A549 (cell line): ENCODE results near the gene AFMID.

Experiments
- CTCF ChIP-seq: fragments of >200 bp; sonication (Bioruptor Twin); formaldehyde crosslinking; IDR thresholded peaks from 3 replicates; pipeline ENCODE4 v1.5.1; 2016
- ELK1 ChIP-seq: fragments of 150-350 bp; IDR thresholded peaks from 2 replicates; pipeline ENCODE4 v1.6.1; 2014; ENCODE audit warnings: low read depth, mild to moderate bottlenecking, low read length
- EP300 ChIP-seq, 2 experiments: fragments of >200 bp; sonication (Bioruptor Twin); formaldehyde crosslinking; IDR thresholded peaks; 2 replicates in 1 of 2; 3 replicates in 1 of 2; pipeline ENCODE4 v1.6.1; 2016 to 2017
- RAD21 ChIP-seq, 2 experiments: fragments of >200 bp in 1 of 2; sonication (Bioruptor Twin) in 1 of 2; formaldehyde crosslinking in 1 of 2; IDR thresholded peaks in 1 of 2; conservative IDR thresholded peaks in 1 of 2; 2 replicates in 1 of 2; 3 replicates in 1 of 2; pipeline ENCODE4 v1.6.1; 2012 to 2018; ENCODE audit warnings: inconsistent platforms in 1 of 2

- TF ChIP-seq CTCF (no peak), EP300 (IDR thresholded peaks at IDR 0.05) (no peak), RAD21 (conservative IDR thresholded peaks at IDR 0.05 in 1 of 2, IDR thresholded peaks at IDR 0.05 in 1 of 2) (no peak), ELK1 (no peak)
These were observed 27.5 kb downstream of the AFMID start for GRCh38 chr17:78214706-78215061.
